ENCODE data around the gene PRSS50.

The PRSS50 gene

GRCh38 chr3:46669191-46669999 is 48.3 kb downstream of the PRSS50 start:
- DNase-seq (ENCODE audit: low read depth): no peak

DNA sequence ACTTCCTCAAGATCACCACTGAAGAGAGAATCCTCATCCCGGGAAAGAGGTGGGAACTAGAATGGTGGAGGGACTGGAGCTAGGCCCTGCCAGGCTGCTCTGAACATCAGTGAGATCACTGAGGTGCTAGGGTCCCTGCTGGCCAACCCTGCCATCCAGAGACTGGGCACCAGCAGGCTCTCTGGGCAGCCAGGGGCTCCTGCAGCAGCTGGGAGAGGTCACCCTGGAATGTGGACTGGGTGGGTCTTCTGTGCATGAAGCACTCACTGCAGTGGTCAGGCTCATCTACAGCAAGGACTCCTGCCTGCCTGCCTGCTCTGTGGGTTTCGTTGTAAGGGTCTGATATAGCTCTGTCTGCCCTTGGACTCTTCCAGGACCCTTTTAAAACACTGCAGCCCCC is 49.1 kb downstream of the PRSS50 start:
- DNase-seq (ENCODE audit: low read depth): no peak

DNA sequence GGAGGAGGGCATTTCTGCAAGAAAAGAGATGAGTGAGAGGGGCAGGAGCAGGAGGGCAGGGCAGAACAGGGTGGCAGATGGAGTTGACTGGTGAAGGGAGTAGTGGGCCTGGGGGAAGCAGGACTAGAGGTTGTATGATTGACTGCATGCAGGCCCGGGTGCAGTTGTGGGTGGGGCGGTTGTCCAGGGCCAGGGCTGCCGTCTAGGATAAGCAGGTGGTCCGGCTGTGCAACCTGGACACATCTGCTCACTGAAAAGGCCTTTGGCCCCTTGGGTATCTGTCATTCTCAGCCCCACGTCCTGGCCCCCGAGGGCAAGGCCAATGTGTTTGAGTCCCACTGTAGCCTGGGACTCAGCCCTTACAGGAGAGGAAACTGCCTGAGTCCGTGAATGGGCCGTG is 49.6 kb downstream of the PRSS50 start:
- no peak for DNase-seq (ENCODE audit: low read depth)

- DNase-seq (ENCODE audit: low read depth): no peak
These were observed 50.0 kb downstream of the PRSS50 start for GRCh38 chr3:46667657-46668056.

GRCh38 chr3:46667061-46667621 is 50.5 kb downstream of the PRSS50 start:
- no peak for DNase-seq (ENCODE audit: low read depth)

- no peak for DNase-seq (ENCODE audit: low read depth)
These were observed 51.2 kb downstream of the PRSS50 start for GRCh38 chr3:46666453-46666845.

DNA sequence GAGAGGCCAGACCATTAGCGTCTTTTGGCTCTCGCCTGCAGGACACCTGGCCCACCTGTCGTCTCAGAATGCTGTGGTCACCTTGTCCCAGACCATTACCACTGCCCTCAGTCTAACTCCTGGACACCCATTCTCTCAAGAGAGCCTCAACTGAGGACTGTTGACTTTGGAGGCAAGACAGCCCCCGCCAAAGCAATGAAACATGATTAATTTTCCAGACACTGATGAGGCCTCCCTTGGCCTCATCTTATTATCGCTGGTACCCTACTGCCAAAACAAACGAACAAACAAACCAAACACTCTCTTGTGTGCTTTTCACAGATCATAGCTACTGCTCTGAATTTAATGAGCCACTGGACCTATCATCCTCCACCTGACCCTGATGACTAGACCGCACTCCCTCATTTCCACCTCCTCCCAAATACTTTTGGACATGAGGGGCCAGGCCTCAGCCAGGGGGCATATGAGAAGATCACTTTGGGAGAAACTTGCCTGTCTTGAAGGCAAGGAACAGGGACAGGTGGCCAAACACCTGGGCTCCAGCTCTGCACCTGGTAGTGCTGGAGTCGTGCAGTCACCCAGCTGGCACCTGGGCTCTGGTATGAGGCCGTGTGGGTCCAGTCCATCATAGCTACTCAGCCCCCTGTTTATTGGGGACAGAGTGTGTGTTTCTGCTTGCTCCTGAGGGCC is 51.8 kb downstream of the PRSS50 start:
- no peak for DNase-seq (ENCODE audit: low read depth)

- no peak for DNase-seq (ENCODE audit: low read depth)
These were observed 52.5 kb downstream of the PRSS50 start for GRCh38 chr3:46664971-46665762.

DNA sequence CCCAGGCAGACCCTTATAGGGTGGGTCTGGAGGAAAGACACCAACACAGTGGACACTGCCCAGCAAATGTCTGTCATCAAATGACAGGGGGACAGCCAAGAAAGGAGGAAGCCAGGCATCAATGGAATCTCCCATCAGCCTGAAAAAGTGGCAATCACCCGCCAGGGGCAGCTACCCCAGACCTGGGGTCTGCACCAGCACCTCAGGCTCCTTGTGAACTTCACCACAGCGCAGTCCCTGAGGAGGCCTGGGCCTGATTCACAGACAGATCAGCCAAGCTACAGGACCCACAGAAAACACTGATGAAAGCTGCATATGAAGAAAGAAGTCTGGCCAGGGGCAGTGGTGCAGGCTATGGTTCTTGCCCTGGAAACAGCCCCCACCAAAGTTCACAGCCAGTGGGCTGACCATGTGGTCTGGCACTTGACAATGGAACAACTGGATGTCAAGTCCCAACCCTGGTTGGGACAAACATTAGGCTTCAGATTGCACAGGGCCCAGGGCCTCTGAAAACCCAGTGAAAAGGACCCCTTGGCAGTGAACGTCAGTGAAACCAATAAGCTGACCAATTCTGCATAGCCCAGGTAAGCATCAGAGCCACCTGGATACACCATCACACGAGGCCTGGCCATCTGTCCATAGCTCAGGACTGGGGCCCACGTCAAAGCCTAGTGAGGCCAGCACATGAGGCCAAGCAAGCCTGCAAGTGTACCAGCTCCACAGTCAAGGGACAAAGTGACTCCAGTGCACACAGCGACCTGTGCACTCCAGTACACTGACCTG is 53.3 kb downstream of the PRSS50 start:
- no peak for DNase-seq (ENCODE audit: low read depth)

GRCh38 chr3:46663591-46664135 is 54.0 kb downstream of the PRSS50 start:
- DNase-seq (ENCODE audit: low read depth): no peak

DNA sequence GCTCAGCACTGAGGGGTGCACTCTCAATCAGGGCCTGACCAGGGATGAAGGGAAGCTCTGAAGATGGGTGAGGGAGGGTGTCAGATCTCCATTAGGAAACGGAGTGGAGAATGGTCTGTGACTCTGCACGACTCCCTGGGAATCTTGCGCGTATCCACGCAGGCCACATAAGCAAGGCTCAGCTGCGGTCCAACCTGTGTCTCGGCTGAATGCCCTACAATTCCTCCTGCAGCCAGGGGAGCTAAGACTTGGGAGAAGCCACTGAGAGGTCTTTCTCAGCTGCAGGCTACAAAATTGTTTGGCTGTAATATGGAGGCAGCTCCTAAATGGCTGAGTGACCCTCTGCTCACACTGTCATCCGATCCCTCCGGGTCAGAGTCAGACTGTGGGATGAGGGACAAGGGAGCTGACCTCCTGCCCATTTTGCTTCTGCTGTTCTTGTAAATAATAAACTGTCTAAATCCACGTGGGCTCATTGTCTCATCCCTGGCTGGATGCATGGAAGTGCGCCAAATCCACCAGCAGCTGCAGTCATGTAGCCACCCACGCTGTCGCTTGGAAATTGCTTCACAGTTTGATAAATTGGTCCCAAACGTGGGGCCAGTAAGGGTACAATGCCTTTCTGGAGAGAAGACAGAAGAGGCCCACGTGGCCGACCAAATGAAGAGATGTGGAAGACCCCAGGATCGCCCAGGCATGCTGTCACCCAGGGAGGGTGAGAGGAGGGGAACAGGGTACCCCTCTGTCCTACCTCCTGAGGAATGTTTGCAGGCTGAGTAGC is 54.7 kb downstream of the PRSS50 start:
- DNase-seq (ENCODE audit: low read depth): no peak

Measured in CMK (cell line).